GM12892 (cell line): Measurements from ENCODE around the gene AHRR.

Source experiments
- POLR2A ChIP-seq: IDR thresholded peaks from 2 replicates; pipeline ENCODE4 v1.6.1; 2011; ENCODE audit warnings: low read depth, low read length, control low read depth
- POLR2AphosphoS5 ChIP-seq: IDR thresholded peaks from 2 replicates; pipeline ENCODE4 v1.6.1; 2011; ENCODE audit warnings: low read depth, low read length, control low read depth

- TF ChIP-seq POLR2AphosphoS5 (no peak), POLR2A (no peak)
Observed at GRCh38 chr5:483434-484140, 162.1 kb downstream of the AHRR start.
